VCaP (cell line): ENCODE results near the gene PTGER4.
"Not testable (repeated sequence)": the region's sequence is repeated elsewhere in the genome, so short reads cannot be mapped to it uniquely, and the experiment has no call there.

Experiments used
- H3K27ac ChIP-seq: fragments of 450-650 bp; 2 replicates; pipeline ENCODE4 v1.5.1; 2017
- CTCF ChIP-seq: fragments of 450-650 bp; conservative IDR thresholded peaks from 2 replicates; pipeline ENCODE4 v1.5.1; 2017; ENCODE audit warnings: mild to moderate bottlenecking, moderate library complexity

Gene PTGER4

GRCh38 chr5:40679913-40680681 lies at the start of gene PTGER4:
Gene PTGER4, plus strand, starts transcription at chr5:40679915. Its CDS starts 1,079 bp downstream, at chr5:40680994.
- no peak for TF ChIP-seq CTCF
- peak within 1 kb of the TSS; percentile 89 for H3K27ac ChIP-seq

GRCh38 chr5:40630126-40630525 lies 49.6 kb upstream of the PTGER4 start:
- TF ChIP-seq CTCF, result no peak

GRCh38 chr5:40631236-40631635 lies 48.5 kb upstream of the PTGER4 start:
- H3K27ac ChIP-seq, result no peak overlapping the region
- TF ChIP-seq CTCF, result no peak

More at GRCh38 chr5:40630126-40630525, 49.6 kb upstream of the PTGER4 start:
- no peak overlapping the region for H3K27ac ChIP-seq

- no peak overlapping the region for H3K27ac ChIP-seq
- TF ChIP-seq CTCF, result no peak
These were observed 45.6 kb upstream of the PTGER4 start for GRCh38 chr5:40634154-40634553.

GRCh38 chr5:40634593-40634992 lies 45.1 kb upstream of the PTGER4 start:
- no peak overlapping the region for H3K27ac ChIP-seq
- no peak for TF ChIP-seq CTCF

- H3K27ac ChIP-seq, result not testable (repeated sequence)
These were observed 40.2 kb upstream of the PTGER4 start for GRCh38 chr5:40639531-40639930.

GRCh38 chr5:40646266-40646665 lies 33.4 kb upstream of the PTGER4 start:
- no peak for TF ChIP-seq CTCF
- H3K27ac ChIP-seq, result peak overlapping the region; percentile 62

GRCh38 chr5:40648150-40648549 lies 31.6 kb upstream of the PTGER4 start:
- H3K27ac ChIP-seq, result no peak overlapping the region
- TF ChIP-seq CTCF, result no peak
